Stimulated activated CD8-positive, alpha-beta memory T cell treated with anti-CD3 and anti-CD28 coated beads, Interleukin-4, amount 100 ng/mL, for 1 hour (primary cell): Measurements from ENCODE around the gene GPSM1.

Source experiments
- DNase-seq, 2 donors: peaks; one replicate each; pipeline ENCODE4 v3.0.0-alpha.2; 2020; ENCODE audit warnings: low read depth in 2 of 2, low spot score in 1 of 2

The GPSM1 gene

GRCh38 chr9:136331030-136331429 is 3.7 kb downstream of the GPSM1 start:
- DNase-seq = no peak

GRCh38 chr9:136331556-136332481 is 4.5 kb downstream of the GPSM1 start:
- no peak for DNase-seq

GRCh38 chr9:136332482-136332983 is 5.2 kb downstream of the GPSM1 start:
- no peak for DNase-seq

GRCh38 chr9:136333045-136333444 is 5.7 kb downstream of the GPSM1 start:
- DNase-seq = no peak

- DNase-seq = no peak
Measured at GRCh38 chr9:136333486-136333885, 6.1 kb downstream of the GPSM1 start.

GRCh38 chr9:136334541-136334940 is 7.2 kb downstream of the GPSM1 start:
- DNase-seq = no peak

- no peak for DNase-seq
Measured at GRCh38 chr9:136335296-136336155, 8.2 kb downstream of the GPSM1 start.

- DNase-seq = no peak
Measured at GRCh38 chr9:136336156-136336870, 9.0 kb downstream of the GPSM1 start.

- DNase-seq = no peak
Measured at GRCh38 chr9:136336881-136337280, 9.5 kb downstream of the GPSM1 start.

GRCh38 chr9:136337416-136338395 is 10.4 kb downstream of the GPSM1 start:
- DNase-seq = no peak

GRCh38 chr9:136338511-136338910 is 11.2 kb downstream of the GPSM1 start:
- no peak for DNase-seq

- no peak for DNase-seq
Measured at GRCh38 chr9:136339173-136339957, 12.0 kb downstream of the GPSM1 start.

- no peak for DNase-seq
Measured at GRCh38 chr9:136339958-136340310, 12.6 kb downstream of the GPSM1 start.

GRCh38 chr9:136340356-136341041 is 13.2 kb downstream of the GPSM1 start:
- no peak for DNase-seq

GRCh38 chr9:136341042-136341655 is 13.8 kb downstream of the GPSM1 start:
- DNase-seq = no peak

GRCh38 chr9:136341769-136342168 is 14.4 kb downstream of the GPSM1 start:
- DNase-seq = no peak

- DNase-seq = peak in 1 of 2 donors; percentile 42
Measured at GRCh38 chr9:136342181-136343120, 15.1 kb downstream of the GPSM1 start.
